RWPE1 (cell line): ENCODE data around the gene CTBP2.

Experiments used
- CTCF ChIA-PET: fragments of 350-600 bp; sonication (Branson Sonifier 250); formaldehyde crosslinking; extraction: SDS; loops from one replicate; lab custom pipeline; 2021; lab: Yijun Ruan, JAX
- POLR2A ChIA-PET: fragments of 400-600 bp; formaldehyde crosslinking; extraction: SDS; loops from one replicate; lab custom pipeline; 2020; ENCODE audit warnings: antibody characterized with exemption; ENCODE audit not compliant: low non-redundant PET; lab: Yijun Ruan, JAX
- DNase-seq: peaks from one replicate; pipeline ENCODE4 v3.0.0; 2012; ENCODE audit warnings: low spot score
- H3K27ac ChIP-seq: fragments of 450-650 bp; 2 replicates; pipeline ENCODE4 v1.5.1; 2017
- TF ChIP-seq, protein P1 (sequence below): fragments of 450-650 bp; conservative IDR thresholded peaks from 2 replicates; pipeline ENCODE4 v1.5.1; 2017; ENCODE audit warnings: low read depth, mild to moderate bottlenecking

Gene CTBP2

DNA sequence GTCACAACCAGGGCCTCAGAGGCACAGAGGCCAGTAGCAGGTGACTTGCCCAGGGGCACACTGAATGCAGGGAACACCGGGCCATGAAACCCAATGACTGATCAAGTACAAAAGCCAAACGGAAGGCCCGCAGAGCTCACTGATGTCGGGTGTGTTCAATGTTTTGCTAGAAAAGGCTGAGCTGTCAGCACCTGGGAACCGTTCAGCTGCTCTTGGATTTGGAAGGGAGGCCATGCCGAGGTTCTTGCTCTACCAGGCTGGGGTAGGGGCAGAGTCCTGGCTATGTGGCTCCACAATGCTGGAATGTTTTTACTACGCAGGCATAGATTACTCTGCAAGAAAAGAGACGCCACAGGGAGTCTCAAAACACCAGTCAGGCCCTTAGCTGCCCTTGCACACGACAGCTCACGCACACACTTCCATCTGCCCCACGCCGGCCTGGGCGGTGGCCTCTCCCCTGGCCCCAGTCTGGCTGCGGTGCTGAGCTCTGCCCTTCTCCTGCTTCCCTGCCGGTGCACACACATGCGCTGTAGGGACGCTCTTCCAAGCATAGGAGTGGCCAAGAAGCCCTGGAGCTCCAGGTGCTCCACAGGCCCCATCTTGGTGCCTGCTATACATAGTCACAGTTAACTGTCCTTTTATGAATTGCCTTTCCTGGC, 138.5 kb downstream of the CTBP2 start:
- CTCF ChIA-PET, result interaction anchor here (0.6 kb wide), 1 partner anchor 328 kb away, joined by 3 read pairs; no protein-coding TSS in a partner anchor
- POLR2A ChIA-PET, result no interaction called here

DNA sequence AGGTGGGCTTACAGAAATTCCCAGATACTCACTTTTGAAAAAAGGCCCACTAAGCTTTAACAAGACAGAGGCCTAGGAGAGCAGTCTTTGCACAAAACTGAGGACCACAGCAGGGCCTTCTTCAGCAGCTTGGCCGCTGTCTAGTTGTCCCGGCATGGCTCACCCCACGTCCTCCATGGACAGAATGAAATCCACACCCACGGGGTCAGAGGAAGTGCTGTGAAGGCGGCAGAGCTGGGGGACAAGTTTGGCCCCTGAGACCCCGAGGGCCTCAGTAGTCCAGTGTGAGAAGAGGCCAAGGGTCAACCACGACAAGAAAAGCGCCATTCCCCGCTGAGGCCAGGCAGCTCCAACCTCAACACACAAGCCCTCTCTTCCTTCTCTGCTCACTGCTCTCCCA, 139.5 kb downstream of the CTBP2 start:
- ChIA-PET POLR2A (no interaction called here), CTCF (no interaction called here)
- TF ChIP-seq, protein P1, sequence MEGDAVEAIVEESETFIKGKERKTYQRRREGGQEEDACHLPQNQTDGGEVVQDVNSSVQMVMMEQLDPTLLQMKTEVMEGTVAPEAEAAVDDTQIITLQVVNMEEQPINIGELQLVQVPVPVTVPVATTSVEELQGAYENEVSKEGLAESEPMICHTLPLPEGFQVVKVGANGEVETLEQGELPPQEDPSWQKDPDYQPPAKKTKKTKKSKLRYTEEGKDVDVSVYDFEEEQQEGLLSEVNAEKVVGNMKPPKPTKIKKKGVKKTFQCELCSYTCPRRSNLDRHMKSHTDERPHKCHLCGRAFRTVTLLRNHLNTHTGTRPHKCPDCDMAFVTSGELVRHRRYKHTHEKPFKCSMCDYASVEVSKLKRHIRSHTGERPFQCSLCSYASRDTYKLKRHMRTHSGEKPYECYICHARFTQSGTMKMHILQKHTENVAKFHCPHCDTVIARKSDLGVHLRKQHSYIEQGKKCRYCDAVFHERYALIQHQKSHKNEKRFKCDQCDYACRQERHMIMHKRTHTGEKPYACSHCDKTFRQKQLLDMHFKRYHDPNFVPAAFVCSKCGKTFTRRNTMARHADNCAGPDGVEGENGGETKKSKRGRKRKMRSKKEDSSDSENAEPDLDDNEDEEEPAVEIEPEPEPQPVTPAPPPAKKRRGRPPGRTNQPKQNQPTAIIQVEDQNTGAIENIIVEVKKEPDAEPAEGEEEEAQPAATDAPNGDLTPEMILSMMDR, result no peak
- no peak for DNase-seq
- no peak overlapping the region for H3K27ac ChIP-seq

More for the DNA sequence above, 138.5 kb downstream of the CTBP2 start:
- TF ChIP-seq, protein P1, result no peak
- no peak overlapping the region for H3K27ac ChIP-seq
- DNase-seq, result no peak

DNA sequence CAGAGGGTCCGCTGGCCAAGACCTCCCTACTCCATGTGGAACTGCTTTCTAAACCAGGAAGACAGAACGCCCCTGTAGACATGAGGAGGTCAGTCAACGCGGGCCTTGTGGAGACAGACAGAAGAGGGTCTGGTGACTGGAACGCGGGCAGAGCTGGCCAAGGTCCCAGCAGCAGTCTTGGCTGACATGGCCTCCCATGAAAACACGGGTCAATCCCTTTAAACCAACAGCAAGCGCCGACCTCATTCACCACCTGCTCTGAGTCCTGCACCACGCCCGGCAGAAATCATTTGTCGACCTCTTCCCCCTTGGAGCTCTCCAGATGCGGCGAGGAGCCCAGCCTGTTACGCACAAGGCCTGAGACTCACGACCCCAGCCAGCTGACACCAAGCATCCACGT, 140.0 kb downstream of the CTBP2 start:
- H3K27ac ChIP-seq, result no peak overlapping the region
- POLR2A ChIA-PET, result no interaction called here
- CTCF ChIA-PET, result no interaction called here
- TF ChIP-seq, protein P1, result no peak
- no peak for DNase-seq

DNA sequence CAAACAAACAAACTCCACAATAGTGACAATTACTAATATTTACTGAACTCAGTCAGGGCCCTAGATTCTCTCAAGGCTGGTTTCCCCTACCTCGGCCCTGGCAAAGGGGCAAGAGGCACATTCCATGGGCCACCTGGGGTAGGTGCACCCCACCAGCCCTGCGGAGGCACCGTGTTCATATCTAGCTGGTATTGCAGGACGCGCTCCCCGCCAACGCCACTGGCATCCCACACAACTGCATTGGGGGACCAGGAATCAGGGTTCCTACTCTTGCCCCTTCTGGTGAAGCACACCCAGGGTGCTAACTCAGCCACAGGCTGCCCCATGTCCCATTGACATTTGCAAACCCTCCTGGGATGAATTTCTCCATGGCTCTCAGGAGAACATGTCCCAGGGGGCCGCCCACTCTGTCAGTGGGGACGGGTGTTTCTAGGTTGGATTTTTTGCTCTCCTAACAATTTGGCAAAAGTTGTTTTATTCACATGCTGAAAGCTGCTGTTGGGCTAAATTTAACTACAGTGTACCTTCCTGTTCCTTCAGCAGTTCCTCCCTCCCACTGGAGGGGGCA, 141.7 kb downstream of the CTBP2 start:
- TF ChIP-seq, protein P1, result no peak
- ChIA-PET CTCF (no interaction called here), POLR2A (no interaction called here)
- H3K27ac ChIP-seq, result no peak overlapping the region
- no peak for DNase-seq

GRCh38 chr10:125017547-125018298, 142.6 kb downstream of the CTBP2 start:
- CTCF ChIA-PET, result interaction anchor here (0.6 kb wide), 1 partner anchor 616 kb away, joined by 5 read pairs; no protein-coding TSS in a partner anchor

More at GRCh38 chr10:125017547-125018298, 142.6 kb downstream of the CTBP2 start:
- TF ChIP-seq, protein P1, result no peak
- no peak overlapping the region for H3K27ac ChIP-seq
- POLR2A ChIA-PET, result no interaction called here
- DNase-seq, result no peak
